ENCODE data around the gene CTDSP2.

Gene CTDSP2

GRCh38 chr12:57803319-57803893, 43.1 kb downstream of the CTDSP2 start:
- ChIA-PET POLR2A (ENCODE audit: low non-redundant PET) (no interaction called here), CTCF (interaction anchor here (0.6 to 1.6 kb wide), 17 partner anchors 9 to 1376 kb away, joined by 3 to 12 read pairs (median 4); partner anchors contain the start of gene AVIL)
- TF ChIP-seq CTCF (conservative IDR thresholded peaks at IDR 0.05; ENCODE audit: low read depth), result peak; percentile 74
- H3K27ac ChIP-seq, result peak overlapping the region; percentile 41
- peak; percentile 70 for DNase-seq (ENCODE audit: low spot score)

GRCh38 chr12:57802607-57803006, 43.9 kb downstream of the CTDSP2 start:
- no peak for TF ChIP-seq CTCF (conservative IDR thresholded peaks at IDR 0.05; ENCODE audit: low read depth)
- H3K27ac ChIP-seq, result no peak overlapping the region
- POLR2A ChIA-PET (ENCODE audit: low non-redundant PET), result no interaction called here
- no peak for DNase-seq (ENCODE audit: low spot score)
- CTCF ChIA-PET, result interaction anchor here (0.6 to 1.6 kb wide), 13 partner anchors 10 to 1375 kb away, joined by 3 to 12 read pairs (median 3); partner anchors contain the start of gene AVIL

GRCh38 chr12:57800965-57801364, 45.6 kb downstream of the CTDSP2 start:
- TF ChIP-seq CTCF (conservative IDR thresholded peaks at IDR 0.05; ENCODE audit: low read depth), result no peak
- no peak for DNase-seq (ENCODE audit: low spot score)
- H3K27ac ChIP-seq, result no peak overlapping the region
- CTCF ChIA-PET, result no interaction called here
- POLR2A ChIA-PET (ENCODE audit: low non-redundant PET), result no interaction called here

- H3K27ac ChIP-seq, result no peak overlapping the region
- POLR2A ChIA-PET (ENCODE audit: low non-redundant PET), result no interaction called here
- CTCF ChIA-PET, result interaction anchor here (0.9 kb wide), 1 partner anchor 107 kb away, joined by 5 read pairs; no protein-coding TSS in a partner anchor
- no peak for TF ChIP-seq CTCF (conservative IDR thresholded peaks at IDR 0.05; ENCODE audit: low read depth)
- DNase-seq (ENCODE audit: low spot score), result no peak
These were observed 48.6 kb downstream of the CTDSP2 start for GRCh38 chr12:57797933-57798332.

- no peak for TF ChIP-seq CTCF (conservative IDR thresholded peaks at IDR 0.05; ENCODE audit: low read depth)
- ChIA-PET POLR2A (ENCODE audit: low non-redundant PET) (no interaction called here), CTCF (no interaction called here)
- H3K27ac ChIP-seq, result no peak overlapping the region
- DNase-seq (ENCODE audit: low spot score), result no peak
These were observed 49.5 kb downstream of the CTDSP2 start for GRCh38 chr12:57796996-57797395.

- DNase-seq (ENCODE audit: low spot score), result peak; percentile 55
- ChIA-PET CTCF (interaction anchor here (0.7 kb wide), 1 partner anchor 12 kb away, joined by 5 read pairs; the partner anchor contains the start of gene TSFM), POLR2A (ENCODE audit: low non-redundant PET) (no interaction called here)
- H3K27ac ChIP-seq, result no peak overlapping the region
- TF ChIP-seq CTCF (conservative IDR thresholded peaks at IDR 0.05; ENCODE audit: low read depth), result no peak
These were observed 51.2 kb downstream of the CTDSP2 start for GRCh38 chr12:57795354-57795753.
